VCaP (cell line): ENCODE data around the gene PRR22.
A peak's percentile ranks its signal among the peaks of the same experiment; 100 is the strongest.

ENCODE experiments used
- H3K27ac ChIP-seq: fragments of 450-650 bp; 2 replicates; pipeline ENCODE4 v1.5.1; 2017
- TF ChIP-seq, protein P1 (sequence below): fragments of 450-650 bp; conservative IDR thresholded peaks from 2 replicates; pipeline ENCODE4 v1.5.1; 2017; ENCODE audit warnings: mild to moderate bottlenecking, moderate library complexity

The PRR22 gene

GRCh38 chr19:5799247-5800241, 15.0 kb upstream of the PRR22 start:
- no peak overlapping the region for H3K27ac ChIP-seq
- TF ChIP-seq, protein P1, sequence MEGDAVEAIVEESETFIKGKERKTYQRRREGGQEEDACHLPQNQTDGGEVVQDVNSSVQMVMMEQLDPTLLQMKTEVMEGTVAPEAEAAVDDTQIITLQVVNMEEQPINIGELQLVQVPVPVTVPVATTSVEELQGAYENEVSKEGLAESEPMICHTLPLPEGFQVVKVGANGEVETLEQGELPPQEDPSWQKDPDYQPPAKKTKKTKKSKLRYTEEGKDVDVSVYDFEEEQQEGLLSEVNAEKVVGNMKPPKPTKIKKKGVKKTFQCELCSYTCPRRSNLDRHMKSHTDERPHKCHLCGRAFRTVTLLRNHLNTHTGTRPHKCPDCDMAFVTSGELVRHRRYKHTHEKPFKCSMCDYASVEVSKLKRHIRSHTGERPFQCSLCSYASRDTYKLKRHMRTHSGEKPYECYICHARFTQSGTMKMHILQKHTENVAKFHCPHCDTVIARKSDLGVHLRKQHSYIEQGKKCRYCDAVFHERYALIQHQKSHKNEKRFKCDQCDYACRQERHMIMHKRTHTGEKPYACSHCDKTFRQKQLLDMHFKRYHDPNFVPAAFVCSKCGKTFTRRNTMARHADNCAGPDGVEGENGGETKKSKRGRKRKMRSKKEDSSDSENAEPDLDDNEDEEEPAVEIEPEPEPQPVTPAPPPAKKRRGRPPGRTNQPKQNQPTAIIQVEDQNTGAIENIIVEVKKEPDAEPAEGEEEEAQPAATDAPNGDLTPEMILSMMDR, result no peak

DNA sequence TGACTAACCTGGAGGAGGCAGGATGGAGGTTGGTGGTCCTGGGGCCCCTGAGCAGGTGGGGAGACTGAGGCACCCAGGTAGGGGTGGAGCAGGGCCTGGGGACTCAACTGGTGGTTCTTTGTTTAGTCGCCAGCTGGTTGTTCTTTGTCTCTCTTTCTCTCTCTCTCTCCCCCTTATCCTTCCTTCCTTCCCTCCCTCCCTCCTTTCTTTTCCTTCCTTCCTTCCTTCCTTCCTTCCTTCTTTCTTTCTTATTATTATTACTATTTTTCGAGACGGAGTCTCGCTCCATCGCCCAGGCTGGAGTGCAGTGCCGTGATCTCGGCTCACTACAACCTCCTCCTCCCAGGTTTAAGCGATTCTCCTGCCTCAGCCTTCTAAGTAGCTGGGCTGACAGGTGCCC, 13.7 kb upstream of the PRR22 start:
- no peak overlapping the region for H3K27ac ChIP-seq
- TF ChIP-seq, protein P1, result no peak

DNA sequence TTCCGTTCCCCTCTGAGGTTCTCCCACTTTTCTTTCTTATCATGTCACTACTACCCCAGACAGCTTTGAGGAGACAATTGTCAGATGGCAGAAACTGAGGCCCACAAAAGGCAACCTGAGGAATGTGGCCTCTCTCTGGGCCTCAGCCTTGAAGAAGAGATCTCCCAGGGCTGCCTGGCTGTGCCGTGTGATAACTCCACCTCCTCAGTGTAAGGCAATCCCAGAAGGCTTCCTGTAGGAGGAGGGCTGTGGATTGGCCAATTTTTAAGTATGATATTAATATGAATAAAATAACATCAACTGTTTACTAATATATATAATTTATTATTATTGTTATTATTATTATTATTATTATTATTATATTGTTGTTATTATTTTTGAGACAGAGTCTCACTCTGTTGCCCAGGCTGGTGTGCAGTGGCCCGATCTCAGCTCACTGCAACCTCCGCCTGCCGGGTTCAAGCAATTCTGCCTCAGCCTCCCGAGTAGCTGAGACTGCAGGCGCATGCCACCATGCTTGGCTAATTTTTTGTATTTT, 10.9 kb upstream of the PRR22 start:
- H3K27ac ChIP-seq, result no peak overlapping the region
- TF ChIP-seq, protein P1, result no peak

DNA sequence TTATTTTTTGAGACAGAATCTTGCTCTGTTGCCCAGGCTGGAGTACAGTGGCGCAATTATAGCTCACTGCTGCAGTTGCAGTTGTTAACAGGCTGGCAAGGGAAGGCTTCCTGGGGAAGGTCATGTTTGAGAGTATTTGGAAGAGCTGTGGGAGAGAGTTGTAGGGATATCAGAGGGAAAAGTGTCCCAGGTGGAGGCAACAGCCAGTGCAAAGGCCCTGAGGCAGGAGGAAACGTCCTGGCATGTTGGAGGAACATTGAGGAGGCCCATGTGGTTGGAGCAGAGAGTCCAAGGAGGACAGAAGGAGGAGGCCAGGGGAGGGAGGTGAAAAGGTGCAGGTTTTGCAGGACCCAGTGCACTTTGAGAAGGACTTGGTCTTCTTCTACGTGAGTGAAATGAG, 8.6 kb upstream of the PRR22 start:
- TF ChIP-seq, protein P1, result no peak
- no peak overlapping the region for H3K27ac ChIP-seq

- TF ChIP-seq, protein P1, result no peak
- H3K27ac ChIP-seq, result no peak overlapping the region
Measured at GRCh38 chr19:5792224-5792623, 7.7 kb upstream of the PRR22 start.

DNA sequence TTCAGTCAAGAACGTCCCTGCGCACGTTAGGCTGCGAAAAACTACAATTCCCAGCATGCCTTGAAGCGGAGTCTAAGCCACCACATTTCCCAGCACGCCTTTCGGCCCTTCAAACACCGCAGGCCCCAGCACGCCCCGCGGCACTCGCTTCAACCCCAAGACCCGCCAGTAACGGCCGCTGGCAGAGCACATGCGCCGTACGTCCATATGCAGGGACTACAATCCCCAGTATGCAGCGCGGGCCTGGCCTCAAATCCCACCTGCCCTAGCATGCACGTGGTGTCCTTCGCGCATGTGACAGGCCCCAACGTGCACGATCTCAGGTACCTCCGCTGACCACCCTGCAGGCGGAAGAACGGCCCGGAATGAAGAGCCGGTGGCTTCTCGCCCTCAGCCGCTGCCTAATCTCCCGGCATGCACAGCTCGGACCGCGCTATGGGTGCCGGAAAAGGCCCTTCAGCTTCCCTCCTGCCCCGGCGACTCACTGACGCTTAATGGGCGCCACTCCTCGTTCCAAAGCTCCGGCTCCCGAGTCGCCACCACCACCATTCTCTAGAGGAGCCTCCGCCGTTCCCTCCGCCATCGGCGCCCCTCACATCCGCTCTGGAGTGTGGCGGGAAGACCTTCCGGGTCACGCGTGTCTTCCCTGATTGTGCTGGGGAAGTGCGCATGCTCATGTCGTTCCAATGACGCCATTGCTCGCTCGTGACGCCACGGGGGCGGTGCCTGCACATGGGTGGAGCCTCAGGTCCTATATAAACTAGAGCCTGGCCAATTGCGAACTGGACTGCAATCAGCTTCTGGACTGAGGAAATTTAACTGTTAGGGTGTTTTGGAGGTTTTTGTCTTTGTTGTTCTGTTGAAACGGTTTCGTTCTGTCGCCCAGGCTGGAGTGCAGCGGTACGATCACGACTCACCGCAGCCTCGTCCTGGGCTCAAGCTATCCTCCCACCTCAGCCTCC, 6.3 kb upstream of the PRR22 start, which contains the start of gene DUS3L:
DUS3L (minus strand) TSS at position 605 of the 962 bp plus-strand sequence; CDS start at position 583, 22 bp downstream.
- H3K27ac ChIP-seq, result peak within 1 kb of the TSS; percentile 90
- TF ChIP-seq, protein P1, result no peak
